SK-N-SH treated with all-trans-retinoic acid at 6 μM for 48 hours (cell line): Measurements from ENCODE around the gene TMEM178B.

ENCODE experiments used
- ATAC-seq: fragments of 200-7000 bp; cut with Tn5 transposase; 3 replicates; pipeline ENCODE4 v1.9.1; 2020; ENCODE audit warnings: mild to moderate bottlenecking, moderate library complexity
- ARNTL ChIP-seq: fragments of 450-650 bp; formaldehyde crosslinking; IDR thresholded peaks from 2 replicates; pipeline ENCODE4 v1.5.0; 2020; ENCODE audit warnings: low read depth, mild to moderate bottlenecking, moderate library complexity, borderline replicate concordance
- BACH2 ChIP-seq: fragments of 250-450 bp; sonication (Bioruptor Pico); IDR thresholded peaks from 2 replicates; pipeline ENCODE4 v1.9.0; 2021; ENCODE audit warnings: mild to moderate bottlenecking, borderline replicate concordance
- CSDC2 ChIP-seq: fragments of 250-450 bp; sonication (Bioruptor Pico); IDR thresholded peaks from 2 replicates; pipeline ENCODE4 v1.5.0; 2020; ENCODE audit warnings: mild to moderate bottlenecking, moderate library complexity
- ESRRG ChIP-seq: fragments of 250-450 bp; sonication (Bioruptor Pico); IDR thresholded peaks from 2 replicates; pipeline ENCODE4 v1.6.1; 2021; ENCODE audit warnings: mild to moderate bottlenecking
- OSR1 ChIP-seq: fragments of 250-450 bp; sonication (Bioruptor Pico); IDR thresholded peaks from 2 replicates; pipeline ENCODE4 v1.8.0; 2022; ENCODE audit warnings: moderate library complexity, mild to moderate bottlenecking, inconsistent platforms
- RARB ChIP-seq: fragments of 250-450 bp; sonication (Bioruptor Pico); IDR thresholded peaks from 2 replicates; pipeline ENCODE4 v1.8.0; 2021; ENCODE audit warnings: mild to moderate bottlenecking, moderate library complexity
- TCF4 ChIP-seq: fragments of 250-450 bp; sonication (Bioruptor Pico); IDR thresholded peaks from 2 replicates; pipeline ENCODE4 v1.8.0; 2021; ENCODE audit warnings: mild to moderate bottlenecking, moderate library complexity, borderline replicate concordance
- TOX ChIP-seq: fragments of 250-450 bp; sonication (Bioruptor Pico); IDR thresholded peaks from 2 replicates; pipeline ENCODE4 v1.8.0; 2021; ENCODE audit warnings: mild to moderate bottlenecking, moderate library complexity, borderline replicate concordance
- ZFP30 ChIP-seq: fragments of 450-650 bp; formaldehyde crosslinking; IDR thresholded peaks from 2 replicates; pipeline ENCODE4 v1.5.0; 2022; ENCODE audit warnings: mild to moderate bottlenecking, moderate library complexity
- ZNF565 ChIP-seq: fragments of 450-650 bp; formaldehyde crosslinking; conservative IDR thresholded peaks from 2 replicates; pipeline ENCODE4 v1.5.0; 2020; ENCODE audit warnings: low read depth, mild to moderate bottlenecking, moderate library complexity
- ZNF70 ChIP-seq: fragments of 450-650 bp; formaldehyde crosslinking; IDR thresholded peaks from 2 replicates; pipeline ENCODE4 v1.5.0; 2020; ENCODE audit warnings: mild to moderate bottlenecking, moderate library complexity
- ZNF8 ChIP-seq: fragments of 450-650 bp; formaldehyde crosslinking; IDR thresholded peaks from 2 replicates; pipeline ENCODE4 v1.5.0; 2020; ENCODE audit warnings: mild to moderate bottlenecking, moderate library complexity
- TF ChIP-seq, protein P1 (sequence below): fragments of 250-450 bp; sonication (Bioruptor Pico); IDR thresholded peaks from 2 replicates; pipeline ENCODE4 v1.8.0; 2021; ENCODE audit warnings: low read depth, mild to moderate bottlenecking, moderate library complexity, borderline replicate concordance
- TF ChIP-seq, protein P2 (sequence below): fragments of 250-450 bp; sonication (Bioruptor Pico); IDR thresholded peaks from 2 replicates; pipeline ENCODE4 v1.5.1; 2020; ENCODE audit warnings: low read depth, mild to moderate bottlenecking, moderate library complexity
- TF ChIP-seq, protein P3 (sequence below): fragments of 250-450 bp; sonication (Bioruptor Pico); IDR thresholded peaks from 2 replicates; pipeline ENCODE4 v1.5.1; 2021; ENCODE audit warnings: mild to moderate bottlenecking, moderate library complexity
- TF ChIP-seq, protein P4 (sequence below): fragments of 250-450 bp; sonication (Bioruptor Pico); IDR thresholded peaks from 2 replicates; pipeline ENCODE4 v1.5.0; 2020; ENCODE audit warnings: mild to moderate bottlenecking, moderate library complexity
- TF ChIP-seq, protein P5 (sequence below): fragments of 250-450 bp; sonication (Bioruptor Pico); IDR thresholded peaks from 2 replicates; pipeline ENCODE4 v1.8.0; 2020; ENCODE audit warnings: mild to moderate bottlenecking, moderate library complexity, borderline replicate concordance

The TMEM178B gene

DNA sequence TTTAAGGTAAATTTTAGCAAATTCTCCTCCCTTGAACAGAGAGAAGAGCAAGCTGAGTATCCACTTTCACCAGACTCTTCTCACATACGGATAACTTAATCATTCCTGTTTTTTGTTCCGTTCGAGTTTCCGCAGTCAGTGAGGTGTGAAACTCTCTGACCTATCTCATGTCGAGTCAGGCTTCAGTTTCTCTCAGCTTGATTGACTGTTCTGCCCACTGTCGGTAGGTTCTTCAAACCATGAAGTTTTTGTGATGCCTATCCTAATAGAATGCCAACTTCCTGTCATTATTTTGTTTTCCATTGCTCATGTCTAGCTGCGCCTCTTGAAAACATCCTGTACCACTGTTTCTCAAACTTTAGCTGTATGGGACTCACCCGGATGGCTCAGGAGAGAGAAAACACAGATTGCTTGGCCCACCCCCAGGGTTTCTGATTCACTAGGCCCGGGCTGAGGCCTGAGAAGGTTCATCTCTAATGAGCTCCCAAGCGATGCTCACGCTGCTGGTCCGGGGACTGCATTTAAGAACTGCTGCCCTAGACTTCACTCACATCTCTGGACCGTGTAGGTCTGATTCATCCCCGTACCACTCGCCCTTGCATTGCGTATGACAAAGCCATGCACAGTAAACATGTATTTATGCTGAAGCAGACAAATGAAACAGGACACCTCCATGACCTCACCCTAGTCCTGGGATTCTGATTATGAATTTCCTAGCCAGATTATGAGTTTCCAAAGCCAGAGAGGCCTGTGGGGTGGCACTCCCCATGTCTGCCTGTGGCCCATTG, 269.0 kb downstream of the TMEM178B start:
- no peak for ATAC-seq
- TF ChIP-seq RARB (CRISPR knock-in tag) = no peak
- TF ChIP-seq ESRRG = no peak
- no peak for TF ChIP-seq ZFP30 (CRISPR knock-in tag)
- TF ChIP-seq, protein P1, sequence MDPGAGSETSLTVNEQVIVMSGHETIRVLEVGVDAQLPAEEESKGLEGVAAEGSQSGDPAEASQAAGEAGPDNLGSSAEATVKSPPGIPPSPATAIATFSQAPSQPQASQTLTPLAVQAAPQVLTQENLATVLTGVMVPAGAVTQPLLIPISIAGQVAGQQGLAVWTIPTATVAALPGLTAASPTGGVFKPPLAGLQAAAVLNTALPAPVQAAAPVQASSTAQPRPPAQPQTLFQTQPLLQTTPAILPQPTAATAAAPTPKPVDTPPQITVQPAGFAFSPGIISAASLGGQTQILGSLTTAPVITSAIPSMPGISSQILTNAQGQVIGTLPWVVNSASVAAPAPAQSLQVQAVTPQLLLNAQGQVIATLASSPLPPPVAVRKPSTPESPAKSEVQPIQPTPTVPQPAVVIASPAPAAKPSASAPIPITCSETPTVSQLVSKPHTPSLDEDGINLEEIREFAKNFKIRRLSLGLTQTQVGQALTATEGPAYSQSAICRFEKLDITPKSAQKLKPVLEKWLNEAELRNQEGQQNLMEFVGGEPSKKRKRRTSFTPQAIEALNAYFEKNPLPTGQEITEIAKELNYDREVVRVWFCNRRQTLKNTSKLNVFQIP (CRISPR knock-in tag) = no peak
- no peak for TF ChIP-seq ZNF8 (CRISPR knock-in tag)
- TF ChIP-seq BACH2 (CRISPR knock-in tag) = no peak
- no peak for TF ChIP-seq TOX (CRISPR knock-in tag)
- no peak for TF ChIP-seq CSDC2 (CRISPR knock-in tag)
- no peak for TF ChIP-seq OSR1 (CRISPR knock-in tag)
- no peak for TF ChIP-seq TCF4 (CRISPR knock-in tag)
- TF ChIP-seq ARNTL (CRISPR knock-in tag) = no peak
- TF ChIP-seq, protein P2, sequence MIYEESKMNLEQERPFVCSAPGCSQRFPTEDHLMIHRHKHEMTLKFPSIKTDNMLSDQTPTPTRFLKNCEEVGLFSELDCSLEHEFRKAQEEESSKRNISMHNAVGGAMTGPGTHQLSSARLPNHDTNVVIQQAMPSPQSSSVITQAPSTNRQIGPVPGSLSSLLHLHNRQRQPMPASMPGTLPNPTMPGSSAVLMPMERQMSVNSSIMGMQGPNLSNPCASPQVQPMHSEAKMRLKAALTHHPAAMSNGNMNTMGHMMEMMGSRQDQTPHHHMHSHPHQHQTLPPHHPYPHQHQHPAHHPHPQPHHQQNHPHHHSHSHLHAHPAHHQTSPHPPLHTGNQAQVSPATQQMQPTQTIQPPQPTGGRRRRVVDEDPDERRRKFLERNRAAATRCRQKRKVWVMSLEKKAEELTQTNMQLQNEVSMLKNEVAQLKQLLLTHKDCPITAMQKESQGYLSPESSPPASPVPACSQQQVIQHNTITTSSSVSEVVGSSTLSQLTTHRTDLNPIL = no peak
- no peak for TF ChIP-seq ZNF70 (CRISPR knock-in tag)
- TF ChIP-seq ZNF565 = no peak
- TF ChIP-seq, protein P3, sequence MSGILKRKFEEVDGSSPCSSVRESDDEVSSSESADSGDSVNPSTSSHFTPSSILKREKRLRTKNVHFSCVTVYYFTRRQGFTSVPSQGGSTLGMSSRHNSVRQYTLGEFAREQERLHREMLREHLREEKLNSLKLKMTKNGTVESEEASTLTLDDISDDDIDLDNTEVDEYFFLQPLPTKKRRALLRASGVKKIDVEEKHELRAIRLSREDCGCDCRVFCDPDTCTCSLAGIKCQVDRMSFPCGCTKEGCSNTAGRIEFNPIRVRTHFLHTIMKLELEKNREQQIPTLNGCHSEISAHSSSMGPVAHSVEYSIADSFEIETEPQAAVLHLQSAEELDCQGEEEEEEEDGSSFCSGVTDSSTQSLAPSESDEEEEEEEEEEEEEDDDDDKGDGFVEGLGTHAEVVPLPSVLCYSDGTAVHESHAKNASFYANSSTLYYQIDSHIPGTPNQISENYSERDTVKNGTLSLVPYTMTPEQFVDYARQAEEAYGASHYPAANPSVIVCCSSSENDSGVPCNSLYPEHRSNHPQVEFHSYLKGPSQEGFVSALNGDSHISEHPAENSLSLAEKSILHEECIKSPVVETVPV (CRISPR knock-in tag) = no peak

DNA sequence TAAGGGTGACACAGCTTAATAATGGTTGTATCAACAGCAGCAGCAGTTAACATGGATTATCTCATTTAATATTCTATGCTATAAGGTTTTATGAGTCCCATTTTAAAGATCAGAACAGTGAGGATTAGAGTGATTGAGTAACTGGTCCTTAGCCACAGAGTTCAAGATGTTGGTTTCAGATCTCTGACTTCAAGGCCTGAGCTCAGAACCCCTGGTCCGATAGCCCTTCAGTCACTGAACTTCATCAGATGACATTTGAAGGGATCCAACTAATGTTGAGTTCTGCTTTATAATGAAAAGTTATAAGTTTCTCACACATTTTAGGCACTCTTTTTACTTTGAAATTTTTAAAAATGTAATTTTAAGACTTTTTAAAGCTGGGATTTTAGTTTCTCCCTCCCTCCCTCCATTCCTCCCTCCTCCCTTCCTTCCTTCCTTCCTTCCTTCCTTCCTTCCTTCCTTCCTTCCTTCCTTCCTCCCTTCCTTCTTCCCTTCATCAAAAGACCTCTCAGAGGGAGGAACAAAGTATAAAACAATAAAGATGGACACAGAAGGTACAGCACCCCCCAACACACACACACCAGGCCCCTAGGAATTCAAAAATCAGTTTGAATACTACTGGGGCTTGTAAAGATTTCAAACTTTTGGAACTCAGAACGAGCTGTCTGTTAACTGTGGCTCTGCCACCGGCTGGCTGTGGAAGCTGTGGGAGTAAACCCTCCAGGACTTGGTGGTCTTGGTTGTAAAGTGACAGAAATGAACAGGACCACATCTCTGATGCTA, 270.5 kb downstream of the TMEM178B start:
- ATAC-seq = no peak

More for the DNA sequence above, 270.5 kb downstream of the TMEM178B start:
- TF ChIP-seq, protein P2 = no peak
- TF ChIP-seq, protein P4, sequence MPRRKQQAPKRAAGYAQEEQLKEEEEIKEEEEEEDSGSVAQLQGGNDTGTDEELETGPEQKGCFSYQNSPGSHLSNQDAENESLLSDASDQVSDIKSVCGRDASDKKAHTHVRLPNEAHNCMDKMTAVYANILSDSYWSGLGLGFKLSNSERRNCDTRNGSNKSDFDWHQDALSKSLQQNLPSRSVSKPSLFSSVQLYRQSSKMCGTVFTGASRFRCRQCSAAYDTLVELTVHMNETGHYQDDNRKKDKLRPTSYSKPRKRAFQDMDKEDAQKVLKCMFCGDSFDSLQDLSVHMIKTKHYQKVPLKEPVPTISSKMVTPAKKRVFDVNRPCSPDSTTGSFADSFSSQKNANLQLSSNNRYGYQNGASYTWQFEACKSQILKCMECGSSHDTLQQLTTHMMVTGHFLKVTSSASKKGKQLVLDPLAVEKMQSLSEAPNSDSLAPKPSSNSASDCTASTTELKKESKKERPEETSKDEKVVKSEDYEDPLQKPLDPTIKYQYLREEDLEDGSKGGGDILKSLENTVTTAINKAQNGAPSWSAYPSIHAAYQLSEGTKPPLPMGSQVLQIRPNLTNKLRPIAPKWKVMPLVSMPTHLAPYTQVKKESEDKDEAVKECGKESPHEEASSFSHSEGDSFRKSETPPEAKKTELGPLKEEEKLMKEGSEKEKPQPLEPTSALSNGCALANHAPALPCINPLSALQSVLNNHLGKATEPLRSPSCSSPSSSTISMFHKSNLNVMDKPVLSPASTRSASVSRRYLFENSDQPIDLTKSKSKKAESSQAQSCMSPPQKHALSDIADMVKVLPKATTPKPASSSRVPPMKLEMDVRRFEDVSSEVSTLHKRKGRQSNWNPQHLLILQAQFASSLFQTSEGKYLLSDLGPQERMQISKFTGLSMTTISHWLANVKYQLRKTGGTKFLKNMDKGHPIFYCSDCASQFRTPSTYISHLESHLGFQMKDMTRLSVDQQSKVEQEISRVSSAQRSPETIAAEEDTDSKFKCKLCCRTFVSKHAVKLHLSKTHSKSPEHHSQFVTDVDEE (CRISPR knock-in tag) = no peak
- TF ChIP-seq RARB (CRISPR knock-in tag) = no peak
- TF ChIP-seq, protein P5, sequence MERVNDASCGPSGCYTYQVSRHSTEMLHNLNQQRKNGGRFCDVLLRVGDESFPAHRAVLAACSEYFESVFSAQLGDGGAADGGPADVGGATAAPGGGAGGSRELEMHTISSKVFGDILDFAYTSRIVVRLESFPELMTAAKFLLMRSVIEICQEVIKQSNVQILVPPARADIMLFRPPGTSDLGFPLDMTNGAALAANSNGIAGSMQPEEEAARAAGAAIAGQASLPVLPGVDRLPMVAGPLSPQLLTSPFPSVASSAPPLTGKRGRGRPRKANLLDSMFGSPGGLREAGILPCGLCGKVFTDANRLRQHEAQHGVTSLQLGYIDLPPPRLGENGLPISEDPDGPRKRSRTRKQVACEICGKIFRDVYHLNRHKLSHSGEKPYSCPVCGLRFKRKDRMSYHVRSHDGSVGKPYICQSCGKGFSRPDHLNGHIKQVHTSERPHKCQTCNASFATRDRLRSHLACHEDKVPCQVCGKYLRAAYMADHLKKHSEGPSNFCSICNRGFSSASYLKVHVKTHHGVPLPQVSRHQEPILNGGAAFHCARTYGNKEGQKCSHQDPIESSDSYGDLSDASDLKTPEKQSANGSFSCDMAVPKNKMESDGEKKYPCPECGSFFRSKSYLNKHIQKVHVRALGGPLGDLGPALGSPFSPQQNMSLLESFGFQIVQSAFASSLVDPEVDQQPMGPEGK = no peak
- TF ChIP-seq, protein P1 (CRISPR knock-in tag) = no peak
- TF ChIP-seq, protein P3 (CRISPR knock-in tag) = no peak
- no peak for TF ChIP-seq ZNF565
